HG02678 (cell line): ENCODE data around the gene SLC38A9.
"Not testable (repeated sequence)": the region's sequence is repeated elsewhere in the genome, so short reads cannot be mapped to it uniquely, and the experiment has no call there.

Experiments
- ATAC-seq: cut with Tn5 transposase; IDR thresholded peaks from one replicate; pipeline ENCODE4 v1.9.1; 2021; ENCODE audit warnings: mild to moderate bottlenecking, moderate library complexity; ENCODE audit not compliant: unreplicated experiment

Gene SLC38A9

DNA sequence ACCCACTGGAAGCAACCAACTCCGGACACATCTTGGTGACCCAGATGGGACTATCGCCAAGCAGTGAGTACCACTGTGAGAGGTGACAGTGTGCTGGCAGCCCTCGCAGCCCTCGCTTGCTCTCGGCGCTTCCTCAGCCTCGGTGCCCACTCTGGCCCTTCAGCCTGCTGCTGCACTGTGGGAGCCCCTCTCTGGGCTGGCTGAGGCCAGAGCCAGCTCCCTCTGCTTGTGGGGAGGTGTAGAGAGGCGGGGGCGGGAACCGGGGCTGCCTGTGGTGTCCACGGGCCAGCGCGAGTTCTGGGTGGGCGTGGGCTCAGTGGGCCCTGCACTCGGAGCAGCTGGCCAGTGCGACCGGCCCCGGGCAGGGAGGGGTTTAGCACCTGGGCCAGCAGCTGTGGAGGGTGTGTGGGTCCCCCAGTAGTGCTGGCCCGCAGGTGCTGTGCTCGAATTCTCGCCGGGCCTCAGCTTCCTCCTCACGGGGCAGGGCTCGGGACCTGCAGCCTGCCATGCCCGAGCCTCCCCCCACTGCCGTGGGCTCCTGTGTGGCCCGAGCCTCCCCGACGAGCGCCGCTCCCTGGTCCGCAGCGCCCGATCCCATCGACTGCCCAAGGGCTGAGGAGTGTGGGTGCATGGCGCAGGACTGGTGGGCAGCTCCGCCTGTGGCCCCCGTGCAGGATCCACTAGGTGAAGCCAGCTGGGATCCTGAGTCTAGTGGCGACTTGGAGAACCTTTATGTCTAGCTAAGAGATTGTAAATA is 98.8 kb downstream of the SLC38A9 start:
- ATAC-seq: no peak

DNA sequence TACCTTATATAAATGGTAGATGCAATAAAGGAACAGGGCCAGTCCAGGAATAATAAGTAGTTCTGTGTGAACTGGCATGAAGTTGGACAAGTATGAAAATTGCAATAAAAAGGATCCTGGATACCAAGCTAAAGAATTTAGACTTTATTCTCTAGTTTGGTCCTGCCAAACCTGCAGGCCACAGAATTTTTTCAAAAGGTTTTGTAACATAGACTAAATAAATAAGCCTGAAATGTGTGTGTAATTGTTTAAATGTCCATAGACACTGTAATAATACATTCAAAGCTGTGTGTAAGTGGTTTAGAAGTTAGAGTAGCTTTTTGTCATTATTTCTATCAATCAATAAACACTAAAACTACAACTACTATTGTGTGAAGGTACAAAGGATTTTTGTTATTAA is 101.6 kb downstream of the SLC38A9 start:
- no peak for ATAC-seq

DNA sequence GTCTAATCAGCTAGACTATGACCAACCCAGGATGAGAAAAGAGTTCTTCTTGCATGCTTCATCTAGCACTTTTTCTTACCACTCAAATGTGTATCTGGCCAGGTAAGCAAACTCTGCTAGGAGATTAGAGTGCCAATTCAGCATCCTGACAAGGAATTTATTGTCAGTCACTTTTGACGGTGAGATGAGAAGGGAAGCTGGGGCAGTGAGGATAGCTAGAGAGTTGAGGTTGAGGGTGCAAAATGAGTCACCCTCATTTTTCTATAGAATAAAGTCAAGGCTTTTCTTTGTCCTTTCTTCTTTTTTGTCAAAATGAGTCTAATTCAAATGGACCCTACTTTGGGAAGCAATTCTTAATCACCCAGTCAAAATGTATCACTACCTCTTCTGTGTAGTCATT is 102.7 kb downstream of the SLC38A9 start:
- no peak for ATAC-seq

DNA sequence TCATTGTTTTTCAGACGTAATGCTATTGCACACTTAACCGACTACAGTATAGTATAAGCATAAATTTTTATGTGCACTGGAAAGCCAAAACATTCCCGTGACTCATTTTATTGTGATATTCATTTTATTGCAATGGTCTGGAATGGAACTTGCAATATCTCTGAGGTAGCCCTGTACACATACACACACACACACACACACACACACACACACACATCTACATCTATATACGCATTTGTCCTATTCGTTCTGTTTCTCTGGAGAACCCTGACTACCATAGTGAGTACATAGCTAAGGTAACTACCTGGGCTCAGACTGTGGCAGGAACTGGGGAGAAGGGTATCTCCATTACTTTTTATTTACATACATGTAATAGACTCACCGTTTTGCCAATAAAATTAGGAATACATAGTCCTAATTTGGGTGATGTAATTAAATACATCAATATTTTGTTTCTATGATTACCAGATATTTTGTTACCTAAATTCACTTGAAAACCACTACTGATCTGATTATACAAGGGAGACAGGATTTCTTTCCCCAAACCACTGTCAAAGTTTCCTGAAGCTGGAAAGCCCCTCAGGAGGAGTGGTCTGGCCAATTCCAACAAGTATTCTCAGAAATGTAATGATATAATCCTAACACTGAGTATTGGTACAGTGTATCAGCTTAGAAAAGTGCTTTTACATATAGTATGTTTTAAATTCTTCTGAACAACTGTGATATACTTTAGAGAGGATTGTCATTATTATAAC is 103.4 kb downstream of the SLC38A9 start:
- no peak for ATAC-seq

DNA sequence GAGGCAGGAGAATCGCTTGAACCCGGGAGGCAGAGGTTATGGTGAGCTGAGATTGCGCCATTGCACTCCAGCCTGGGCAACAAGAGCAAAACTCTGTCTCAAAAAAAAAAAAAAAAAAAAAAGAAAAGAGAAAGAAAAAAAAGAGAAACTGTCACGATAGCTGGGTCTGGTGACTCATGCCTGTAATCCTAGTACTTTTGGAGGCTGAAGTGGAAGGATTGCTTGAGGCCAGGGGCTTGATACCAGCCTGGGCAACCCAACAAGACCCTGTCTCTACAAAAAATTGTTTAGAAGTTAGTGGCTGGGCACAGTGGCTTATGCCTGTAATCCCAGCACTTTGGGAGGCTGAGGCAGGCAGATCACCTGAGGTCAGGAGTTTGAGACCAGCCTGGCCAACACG is 104.8 kb downstream of the SLC38A9 start:
- not testable (repeated sequence) for ATAC-seq

DNA sequence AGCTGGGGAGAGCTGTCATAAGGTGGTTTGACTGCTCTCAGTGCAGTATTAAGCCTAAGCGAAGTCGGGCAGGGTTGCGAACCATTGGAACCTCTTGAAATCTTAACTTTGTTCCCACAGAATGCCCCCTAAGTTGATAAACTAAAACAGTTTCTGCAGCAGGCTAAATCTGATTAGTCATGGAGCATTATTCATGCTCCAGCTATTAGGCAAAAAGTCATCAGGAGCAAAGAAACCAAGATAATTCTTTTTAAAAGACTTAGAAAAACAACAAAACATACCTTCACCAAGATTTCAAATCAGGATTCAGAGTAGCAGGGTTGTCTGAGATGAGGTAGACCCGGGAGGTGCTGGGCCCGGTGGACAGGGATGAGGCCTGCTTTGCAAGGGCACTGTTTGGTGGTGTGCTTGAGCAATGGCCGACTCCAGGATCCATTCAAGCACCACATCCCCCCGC is 107.5 kb downstream of the SLC38A9 start:
- ATAC-seq: no peak

DNA sequence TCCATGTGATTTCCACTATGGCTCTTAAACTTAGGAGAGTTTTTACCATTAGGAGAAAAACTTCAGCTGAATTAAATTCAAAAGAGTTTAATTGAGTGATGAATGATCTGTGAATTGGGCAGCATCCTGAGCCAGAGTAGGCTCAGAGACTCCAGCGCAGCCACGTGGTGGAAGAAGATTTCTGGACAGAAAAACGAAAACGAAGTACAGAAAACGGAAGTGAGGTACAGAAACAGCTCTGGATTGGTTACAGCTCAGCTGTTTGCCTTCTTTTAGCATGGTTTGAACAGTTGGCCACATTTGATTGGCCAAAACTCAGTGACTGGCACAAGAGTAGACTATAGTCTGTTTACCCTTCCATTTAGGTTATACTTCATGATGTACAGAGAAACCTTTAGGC is 108.2 kb downstream of the SLC38A9 start:
- no peak for ATAC-seq

DNA sequence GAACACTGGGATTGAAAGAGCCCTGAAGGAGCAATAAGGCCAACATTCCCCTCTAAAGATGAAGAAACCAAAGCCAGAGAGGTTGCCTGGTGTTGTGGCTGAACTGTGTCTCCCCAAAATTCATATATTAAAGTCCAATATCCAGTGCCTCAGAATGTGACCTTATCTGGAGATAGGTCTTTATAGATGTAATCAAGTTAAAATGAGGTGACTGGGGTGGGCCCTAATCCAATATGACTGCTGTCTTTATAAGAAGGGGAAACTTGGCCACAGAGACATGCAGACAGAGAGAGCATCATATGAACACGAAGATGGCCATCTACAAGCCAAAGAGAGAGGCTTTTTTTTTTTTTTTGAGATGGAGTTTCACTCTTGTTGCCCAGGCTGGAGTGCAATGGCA is 110.5 kb downstream of the SLC38A9 start:
- ATAC-seq: no peak

DNA sequence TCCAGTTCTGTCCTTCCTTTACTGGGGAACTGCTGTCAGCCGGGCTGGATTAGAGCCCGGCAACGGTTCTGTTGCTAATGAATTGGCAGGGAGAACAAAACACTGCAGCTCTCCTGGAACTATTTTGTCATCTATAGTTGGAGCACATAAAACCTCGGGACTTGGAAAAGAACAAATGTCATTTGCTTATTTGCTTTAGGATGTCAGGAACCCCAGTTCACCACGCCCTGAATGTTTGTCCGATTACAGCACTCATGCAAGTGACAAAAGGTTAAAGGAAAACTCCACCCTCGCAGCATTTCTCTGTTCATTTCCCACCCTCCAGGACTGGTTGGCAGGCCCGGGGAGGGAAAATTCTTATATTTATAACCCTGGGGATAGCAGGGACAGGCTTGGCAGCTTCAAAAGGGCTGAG is 110.9 kb downstream of the SLC38A9 start:
- ATAC-seq: no peak

DNA sequence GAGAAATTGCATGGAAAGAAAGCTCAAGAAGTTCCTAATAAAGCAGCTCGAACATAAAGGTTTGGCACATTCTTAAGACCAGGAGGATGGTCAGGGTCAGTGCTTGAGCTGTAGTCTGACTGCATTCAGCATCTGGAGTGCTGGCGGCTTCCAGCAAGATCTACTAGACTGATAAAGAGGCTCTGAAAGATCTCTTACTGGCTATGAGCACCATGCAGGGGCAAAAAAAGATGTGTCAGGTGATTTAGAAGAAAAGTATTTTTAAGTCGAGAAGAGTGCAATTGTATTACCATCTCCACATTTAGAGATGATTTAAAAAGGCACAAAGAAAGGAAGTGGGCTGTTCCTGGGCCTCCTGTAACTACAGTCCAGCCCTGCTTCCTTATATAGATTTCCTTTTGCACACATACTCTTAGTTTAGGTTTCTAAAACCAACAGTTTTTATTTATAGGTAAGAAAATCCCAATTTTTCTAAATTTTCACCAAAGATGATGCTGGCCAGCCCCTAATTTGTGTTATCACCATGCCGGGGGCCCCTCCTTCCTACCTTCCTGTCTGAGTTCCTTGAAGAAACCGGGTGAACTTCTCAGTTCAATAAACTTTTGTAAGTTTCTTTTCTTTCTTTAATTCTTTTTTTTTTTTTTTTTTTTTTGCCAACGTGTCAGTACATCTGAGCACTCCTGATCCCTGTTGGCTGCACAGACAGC is 111.5 kb downstream of the SLC38A9 start:
- no peak for ATAC-seq

DNA sequence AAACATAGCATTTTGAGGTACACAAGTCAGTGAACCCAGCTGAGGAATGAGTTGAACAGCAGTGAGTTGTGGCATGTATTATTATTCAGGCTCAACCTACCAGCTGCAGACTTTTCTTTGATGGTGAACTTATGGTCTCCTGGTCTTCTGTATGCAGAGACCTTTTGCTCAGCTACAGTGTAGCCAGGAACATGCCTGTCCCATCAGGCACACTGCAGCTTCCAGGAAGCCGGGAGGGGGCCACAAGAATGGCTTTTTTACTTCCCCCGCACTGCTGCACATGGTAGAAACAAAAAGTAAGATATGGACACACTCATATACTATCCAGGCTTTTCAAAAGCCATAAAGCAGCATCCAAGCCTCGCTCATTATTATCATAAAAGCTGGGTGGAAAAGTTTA is 112.0 kb downstream of the SLC38A9 start:
- no peak for ATAC-seq

DNA sequence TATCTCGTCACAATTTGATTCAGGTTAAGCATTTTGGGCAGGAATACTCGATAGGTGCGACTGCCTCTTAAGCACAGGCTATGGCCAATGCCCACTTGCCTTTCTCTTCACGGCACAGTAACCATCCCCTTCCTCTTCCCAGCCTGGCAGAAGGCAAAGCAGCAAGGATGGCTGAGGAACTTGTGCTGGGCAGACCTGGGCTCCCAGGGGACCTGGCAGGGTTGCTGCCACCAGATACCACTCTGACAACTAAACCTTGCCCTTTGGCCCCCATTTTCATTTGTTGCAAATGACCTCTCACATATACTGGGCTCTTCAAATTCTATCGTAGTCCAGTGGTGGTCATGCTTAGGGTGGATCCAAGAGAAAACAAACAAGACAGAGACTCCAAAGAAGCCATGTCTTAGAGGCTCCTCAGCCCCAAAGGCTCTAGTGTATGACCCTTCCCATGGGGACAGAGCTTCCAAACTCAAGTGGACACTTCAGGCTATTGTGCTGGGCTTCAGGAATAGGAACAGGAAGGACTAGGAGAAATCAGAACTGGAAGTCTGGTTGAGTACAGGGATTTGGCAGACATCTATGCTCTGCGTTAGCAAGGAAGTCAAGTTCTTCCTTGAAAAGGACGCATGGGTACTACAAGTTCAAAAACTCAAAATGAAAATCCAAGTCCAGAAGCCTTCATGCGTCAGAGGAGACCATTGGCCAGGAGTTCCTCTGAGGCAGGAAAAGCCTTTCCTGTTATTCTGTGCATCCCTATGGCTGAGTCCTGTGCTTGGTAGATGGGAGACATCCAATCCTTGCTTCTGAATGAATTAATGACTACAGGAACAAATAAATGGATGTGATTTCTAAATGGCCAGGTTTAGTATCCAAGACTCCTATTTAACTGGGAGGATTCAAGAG is 112.7 kb downstream of the SLC38A9 start:
- ATAC-seq: no peak

DNA sequence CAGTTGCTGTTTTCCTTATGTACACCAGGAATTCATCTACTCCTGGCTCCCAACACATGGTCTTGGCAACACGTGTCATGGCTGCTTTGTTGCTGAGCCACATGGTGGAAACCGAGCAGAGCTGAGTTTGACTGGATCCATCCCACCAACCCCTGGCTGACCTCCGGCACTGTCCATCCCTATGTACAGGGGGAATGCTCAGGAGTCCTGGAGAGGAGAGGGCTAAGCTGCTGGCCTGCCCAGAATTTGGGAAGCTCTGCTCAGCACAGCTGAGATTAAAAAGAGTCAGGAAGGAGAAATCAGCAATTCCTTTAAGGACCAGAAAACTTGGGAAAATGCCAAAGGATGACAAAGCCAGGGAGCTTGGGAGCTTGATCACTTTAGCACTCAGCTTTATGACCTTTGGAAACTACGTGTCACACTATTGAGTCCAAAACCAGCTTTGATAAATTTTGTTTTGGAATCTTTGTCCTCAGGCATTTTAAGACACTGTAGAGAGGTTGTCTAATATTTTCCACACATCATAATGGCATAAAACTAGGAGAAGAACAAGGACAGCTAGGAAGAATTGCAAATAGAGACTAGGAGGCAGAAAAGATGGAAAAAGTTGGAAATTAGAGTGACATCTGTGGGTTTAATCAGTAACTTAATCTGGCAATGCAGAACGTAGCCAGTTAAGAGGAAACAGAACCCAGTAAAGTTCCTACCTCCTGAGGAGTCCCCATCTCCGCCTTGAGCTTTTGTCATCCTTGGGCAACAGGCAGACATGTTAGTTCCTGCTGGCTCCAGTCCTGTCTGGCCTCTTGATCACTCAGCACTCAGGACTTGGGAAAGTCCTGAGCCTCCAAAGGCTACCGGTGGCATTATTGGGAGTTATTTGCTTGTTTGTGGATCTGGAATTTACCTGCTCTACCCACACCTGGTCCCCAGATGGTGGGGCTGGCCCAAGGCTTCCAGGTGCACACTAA is 114.8 kb downstream of the SLC38A9 start:
- ATAC-seq: no peak

DNA sequence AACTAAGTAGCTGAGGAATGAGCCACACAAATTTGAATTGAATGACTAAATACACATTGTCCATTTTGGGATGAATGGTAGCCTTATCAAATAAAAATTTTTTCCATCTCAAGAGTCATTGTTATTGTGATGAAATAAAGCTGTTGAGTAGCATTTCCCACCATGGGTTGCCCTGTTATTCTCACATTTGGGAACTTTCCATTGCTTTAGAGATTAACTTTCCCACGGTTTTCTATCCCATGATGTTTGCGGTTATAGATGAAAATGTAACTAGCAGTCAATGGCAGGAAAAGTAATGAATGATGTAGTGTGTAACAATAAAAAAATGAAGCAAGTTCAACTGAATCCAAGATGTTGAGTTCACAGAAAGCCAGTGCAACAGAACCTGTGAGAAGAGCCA is 117.5 kb downstream of the SLC38A9 start:
- ATAC-seq: no peak

DNA sequence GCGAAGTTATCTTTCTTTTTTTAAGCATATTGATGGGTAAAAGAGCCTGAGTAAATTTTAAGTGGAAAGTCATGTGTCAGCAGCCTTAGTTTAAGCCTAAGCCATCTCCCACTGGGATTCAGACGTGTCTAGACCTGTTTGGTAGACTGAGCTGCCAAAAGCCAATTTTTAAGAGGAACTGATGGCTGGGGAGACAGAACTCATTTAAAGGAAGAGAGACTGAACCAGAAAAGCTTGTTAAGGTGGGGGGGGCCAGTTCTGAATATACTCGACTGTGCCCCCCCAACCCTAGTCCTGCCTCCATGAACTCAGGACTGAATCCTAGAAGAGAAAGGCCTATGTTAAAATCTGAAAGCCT is 119.0 kb downstream of the SLC38A9 start:
- no peak for ATAC-seq

DNA sequence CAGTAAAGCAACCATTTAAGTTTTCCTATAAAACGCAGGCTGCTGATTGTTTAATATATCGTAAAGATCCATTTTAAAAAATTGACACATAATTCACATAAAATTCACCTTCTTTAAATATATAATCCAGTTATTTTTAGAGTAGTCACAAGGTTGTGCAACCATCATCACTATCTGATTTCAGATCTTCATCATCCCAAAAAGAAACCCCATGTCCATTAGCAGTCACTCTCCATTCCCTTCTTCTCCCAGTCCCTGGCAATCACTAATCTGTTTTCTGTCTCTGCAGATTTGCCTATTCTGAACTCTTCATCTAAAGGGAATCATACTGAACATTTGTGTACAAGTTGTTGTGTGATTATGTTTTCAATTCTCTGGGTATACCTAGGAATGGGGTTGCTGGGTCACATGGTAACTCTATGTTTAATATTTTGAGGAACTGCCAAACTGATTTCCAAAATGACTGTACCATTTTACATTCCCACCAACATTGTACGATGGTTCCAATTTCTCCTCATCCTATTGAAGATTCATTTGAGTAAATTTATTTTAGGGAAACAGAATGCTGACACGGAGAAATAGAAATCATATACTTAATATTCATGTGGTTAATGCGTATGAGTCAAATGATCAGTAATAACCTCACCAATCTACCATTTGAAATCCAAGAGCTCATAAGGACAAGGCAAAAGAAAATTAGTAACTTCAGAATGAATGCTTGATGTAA is 119.6 kb downstream of the SLC38A9 start:
- ATAC-seq: no peak

DNA sequence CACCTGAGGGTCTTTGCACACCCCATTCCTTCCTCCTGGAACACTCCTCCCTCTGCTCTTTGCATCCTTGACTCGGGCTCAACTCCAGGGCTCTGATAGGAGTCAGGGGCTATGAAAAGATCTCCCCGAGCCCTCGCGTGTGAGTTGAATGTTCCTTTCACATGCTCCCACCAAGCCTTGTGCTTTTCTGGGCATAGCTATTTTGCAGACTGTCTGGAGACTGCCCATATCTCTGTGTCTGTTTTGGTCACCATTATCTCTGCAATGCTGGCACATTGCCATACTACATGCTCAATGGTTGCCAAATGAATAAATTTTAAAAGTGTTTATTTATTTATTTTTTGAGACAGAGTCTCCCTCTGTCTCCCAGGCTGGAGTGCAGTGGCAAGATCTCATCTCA is 120.4 kb downstream of the SLC38A9 start:
- no peak for ATAC-seq

DNA sequence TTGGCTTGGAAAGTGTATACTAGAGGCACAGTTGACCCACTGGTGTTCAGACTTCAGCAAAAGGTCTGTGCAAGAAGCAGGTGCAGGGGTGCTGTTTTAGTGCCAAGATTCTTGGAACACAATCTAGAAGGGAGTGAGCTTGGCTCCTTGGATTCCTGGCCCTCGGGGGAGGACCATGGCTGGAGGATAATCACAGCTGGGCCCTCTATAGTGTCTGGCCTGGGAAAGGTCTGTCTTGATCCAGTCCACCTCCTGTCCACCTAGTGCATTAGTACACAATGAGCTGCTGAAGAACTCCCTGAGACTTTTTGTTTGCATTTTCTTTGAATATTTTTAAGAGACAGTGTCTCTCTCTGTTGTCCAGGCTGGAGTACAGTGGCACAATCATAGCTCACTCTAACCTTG is 126.9 kb downstream of the SLC38A9 start:
- ATAC-seq: no peak
